OCI-LY1 (cell line): ENCODE data around the gene UBE2G2.

Experiments used
- H2AFZ ChIP-seq: fragments of 200-600 bp; sonication (generic), shearing (Covaris generic); 2 replicates; pipeline ENCODE4 v1.6.0; 2014; ENCODE audit warnings: antibody characterized with exemption, mild to moderate bottlenecking, low read length
- H3F3A ChIP-seq: fragments of 200-600 bp; sonication (generic), shearing (Covaris generic); 2 replicates; pipeline ENCODE4 v1.6.0; 2014; ENCODE audit warnings: mild to moderate bottlenecking, antibody characterized with exemption, low read length, moderate library complexity; ENCODE audit not compliant: insufficient read depth
- H3K27ac ChIP-seq: fragments of 200-600 bp; sonication (generic); 2 replicates; pipeline ENCODE4 v1.5.1; 2014; ENCODE audit warnings: low read length, mixed run types, mild to moderate bottlenecking, low read depth; ENCODE audit not compliant: poor library complexity, severe bottlenecking
- H3K27me3 ChIP-seq: fragments of 200-600 bp; sonication (generic); 2 replicates; pipeline ENCODE4 v1.6.0; 2014; ENCODE audit warnings: antibody characterized with exemption, mild to moderate bottlenecking, low read length, moderate library complexity; ENCODE audit not compliant: insufficient read depth
- H3K36me3 ChIP-seq: fragments of 200-600 bp; sonication (generic); 2 replicates; pipeline ENCODE4 v1.6.1; 2014; ENCODE audit warnings: mild to moderate bottlenecking, antibody characterized with exemption, low read length, moderate library complexity, mixed read lengths; ENCODE audit not compliant: insufficient read depth
- H3K4me1 ChIP-seq: fragments of 200-600 bp; sonication (generic); 2 replicates; pipeline ENCODE4 v1.5.1; 2014; ENCODE audit warnings: mild to moderate bottlenecking, low read length, moderate library complexity; ENCODE audit not compliant: insufficient read depth, severe bottlenecking
- H3K4me2 ChIP-seq: fragments of 200-600 bp; sonication (generic), shearing (Covaris generic); 2 replicates; pipeline ENCODE4 v1.6.1; 2014; ENCODE audit warnings: low read length
- H3K4me3 ChIP-seq: fragments of 200-600 bp; sonication (generic); 2 replicates; pipeline ENCODE4 v1.5.1; 2014; ENCODE audit warnings: low read length, low read depth, mild to moderate bottlenecking, mixed read lengths; ENCODE audit not compliant: poor library complexity, severe bottlenecking
- H3K79me2 ChIP-seq: fragments of 200-600 bp; shearing (Covaris generic); 2 replicates; pipeline ENCODE4 v1.6.1; 2016; ENCODE audit warnings: mixed run types, low read length, mixed read lengths; ENCODE audit not compliant: insufficient read depth
- H3K9ac ChIP-seq: fragments of 200-600 bp; sonication (generic), shearing (Covaris generic); 2 replicates; pipeline ENCODE4 v1.6.1; 2014; ENCODE audit warnings: mild to moderate bottlenecking, low read length, mixed read lengths
- H3K9me2 ChIP-seq: fragments of 200-600 bp; sonication (generic), shearing (Covaris generic); 2 replicates; pipeline ENCODE4 v1.6.1; 2014; ENCODE audit warnings: low read depth, mild to moderate bottlenecking, low read length, mixed read lengths
- H3K9me3 ChIP-seq: fragments of 200-600 bp; shearing (Covaris generic); 2 replicates; pipeline ENCODE4 v1.6.1; 2014; ENCODE audit warnings: low read length, mixed read lengths
- H4K20me1 ChIP-seq: fragments of 200-600 bp; sonication (generic), shearing (Covaris generic); 2 replicates; pipeline ENCODE4 v1.6.0; 2016; ENCODE audit warnings: mild to moderate bottlenecking, low read length; ENCODE audit not compliant: insufficient read depth
- EZH2 ChIP-seq: fragments of 200-600 bp; sonication (generic), shearing (Covaris generic); IDR thresholded peaks from 2 replicates; pipeline ENCODE4 v1.8.0; 2017; ENCODE audit warnings: borderline replicate concordance, mixed run types, mild to moderate bottlenecking, antibody characterized with exemption, low read length, moderate library complexity, mixed read lengths
- TF ChIP-seq, protein P1 (sequence below): fragments of 200-600 bp; sonication (generic), shearing (Covaris generic); IDR thresholded peaks from 2 replicates; pipeline ENCODE4 v1.5.1; 2017; ENCODE audit warnings: mild to moderate bottlenecking, antibody characterized with exemption, low read length, moderate library complexity, mixed read lengths

UBE2G2 gene

DNA sequence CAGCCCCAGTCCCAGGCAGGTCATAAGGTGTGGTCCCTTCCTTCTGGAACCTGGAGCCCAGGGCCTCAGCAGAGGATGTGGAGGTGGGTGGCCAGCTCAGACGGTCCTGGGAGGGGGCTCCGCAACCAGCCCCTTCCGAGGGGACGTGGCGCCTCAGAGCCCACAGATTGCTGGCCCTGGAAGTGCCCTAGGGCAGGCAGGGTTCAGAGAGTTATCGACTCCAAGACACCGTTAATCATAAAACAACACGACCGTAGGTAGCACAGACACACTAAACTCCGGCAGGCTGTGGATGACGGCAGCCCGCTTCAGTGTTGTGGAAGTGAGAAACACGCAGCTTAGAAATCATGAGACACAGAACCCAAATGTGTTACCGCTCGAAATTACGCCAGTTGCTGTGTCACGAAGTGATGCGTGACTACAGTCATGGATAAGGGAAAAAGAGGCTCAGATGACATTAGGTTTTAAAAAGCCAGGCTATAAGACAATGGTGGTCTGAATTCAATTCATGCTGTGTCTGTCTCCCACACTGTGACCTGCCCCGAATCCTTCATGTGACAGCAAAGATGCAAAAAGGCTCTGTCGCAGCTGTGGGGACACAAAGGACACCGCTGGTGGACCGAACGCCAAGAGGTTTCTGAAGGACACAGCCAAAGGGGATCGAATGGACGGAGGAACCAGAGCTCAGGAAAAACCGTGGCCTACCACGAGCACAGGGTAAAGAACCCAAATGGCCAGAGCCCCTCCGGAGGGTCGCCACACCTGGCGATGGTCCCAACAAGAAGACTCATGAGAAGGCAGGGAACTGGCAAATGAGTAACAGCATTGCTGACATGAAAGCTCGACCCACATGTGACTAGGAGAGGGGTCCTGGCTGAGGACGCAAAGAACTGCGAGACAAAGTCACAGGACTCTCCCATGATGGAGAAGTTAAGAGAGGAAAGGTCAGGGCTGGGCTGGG, 17.9 kb upstream of the UBE2G2 start:
- H3K4me1 ChIP-seq, result peaks cover 25% of the 10 kb centered on the region
- no peaks in the 10 kb centered on the region for H3K27me3 ChIP-seq
- no peak overlapping the region for H3K4me2 ChIP-seq
- H3K9ac ChIP-seq, result no peak overlapping the region
- TF ChIP-seq, protein P1, sequence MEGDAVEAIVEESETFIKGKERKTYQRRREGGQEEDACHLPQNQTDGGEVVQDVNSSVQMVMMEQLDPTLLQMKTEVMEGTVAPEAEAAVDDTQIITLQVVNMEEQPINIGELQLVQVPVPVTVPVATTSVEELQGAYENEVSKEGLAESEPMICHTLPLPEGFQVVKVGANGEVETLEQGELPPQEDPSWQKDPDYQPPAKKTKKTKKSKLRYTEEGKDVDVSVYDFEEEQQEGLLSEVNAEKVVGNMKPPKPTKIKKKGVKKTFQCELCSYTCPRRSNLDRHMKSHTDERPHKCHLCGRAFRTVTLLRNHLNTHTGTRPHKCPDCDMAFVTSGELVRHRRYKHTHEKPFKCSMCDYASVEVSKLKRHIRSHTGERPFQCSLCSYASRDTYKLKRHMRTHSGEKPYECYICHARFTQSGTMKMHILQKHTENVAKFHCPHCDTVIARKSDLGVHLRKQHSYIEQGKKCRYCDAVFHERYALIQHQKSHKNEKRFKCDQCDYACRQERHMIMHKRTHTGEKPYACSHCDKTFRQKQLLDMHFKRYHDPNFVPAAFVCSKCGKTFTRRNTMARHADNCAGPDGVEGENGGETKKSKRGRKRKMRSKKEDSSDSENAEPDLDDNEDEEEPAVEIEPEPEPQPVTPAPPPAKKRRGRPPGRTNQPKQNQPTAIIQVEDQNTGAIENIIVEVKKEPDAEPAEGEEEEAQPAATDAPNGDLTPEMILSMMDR, result no peak
- no peak for TF ChIP-seq EZH2
- H3K4me3 ChIP-seq, result no peak overlapping the region
- H3K27ac ChIP-seq, result no peak overlapping the region
- peaks cover 11% of the 10 kb centered on the region; the same call in 1 of the 2 replicates for H3K9me3 ChIP-seq
- H3K9me2 ChIP-seq, result no peaks in the 10 kb centered on the region
- peaks cover 22% of the 10 kb centered on the region for H3K79me2 ChIP-seq
- H3K36me3 ChIP-seq, result no peaks in the 10 kb centered on the region
- no peaks in the 10 kb centered on the region for H4K20me1 ChIP-seq
- H2AFZ ChIP-seq, result no peak overlapping the region
- no peaks in the 10 kb centered on the region for H3F3A ChIP-seq

GRCh38 chr21:44818640-44819011, 17.0 kb upstream of the UBE2G2 start:
- no peak overlapping the region for H3K27ac ChIP-seq
- no peaks in the 10 kb centered on the region for H3K36me3 ChIP-seq
- no peaks in the 10 kb centered on the region for H3K27me3 ChIP-seq
- H3K79me2 ChIP-seq, result peaks cover 29% of the 10 kb centered on the region
- H4K20me1 ChIP-seq, result no peaks in the 10 kb centered on the region
- no peak overlapping the region; the same call in 1 of the 2 replicates for H2AFZ ChIP-seq
- H3K9me2 ChIP-seq, result no peaks in the 10 kb centered on the region
- H3K4me1 ChIP-seq, result peaks cover 25% of the 10 kb centered on the region
- H3K9ac ChIP-seq, result peak overlapping the region; percentile 76
- peaks cover 11% of the 10 kb centered on the region; the same call in 1 of the 2 replicates for H3K9me3 ChIP-seq
- H3F3A ChIP-seq, result no peaks in the 10 kb centered on the region
- no peak for TF ChIP-seq EZH2
- TF ChIP-seq, protein P1, result no peak
- H3K4me3 ChIP-seq, result peak overlapping the region; percentile 75
- peak overlapping the region; percentile 66 for H3K4me2 ChIP-seq

- TF ChIP-seq EZH2, result no peak
- TF ChIP-seq, protein P1, result peak; percentile 10; the same call in 1 of the 2 replicates
These were observed 16.5 kb upstream of the UBE2G2 start, which contains the start of gene SUMO3 for GRCh38 chr21:44817914-44818639. Gene SUMO3, minus strand, starts transcription at chr21:44818062. Its CDS starts 94 bp downstream, at chr21:44817968.

More at GRCh38 chr21:44817914-44818639, 16.5 kb upstream of the UBE2G2 start, which contains the start of gene SUMO3:
- Histone ChIP-seq H3K4me1 (peaks cover 25% of the 10 kb centered on the region), H3K9ac (peak within 1 kb of the TSS; percentile 76), H3K27ac (no peak within 1 kb of the TSS), H3K27me3 (no peaks in the 10 kb centered on the region), H3K4me2 (peak within 1 kb of the TSS; percentile 83), H3K4me3 (peak within 1 kb of the TSS; percentile 75), H3F3A (no peaks in the 10 kb centered on the region), H3K79me2 (peaks cover 33% of the 10 kb centered on the region), H3K9me2 (no peaks in the 10 kb centered on the region), H4K20me1 (no peaks in the 10 kb centered on the region), H3K36me3 (peaks cover 5% of the 10 kb centered on the region; the same call in 1 of the 2 replicates), H2AFZ (peak within 1 kb of the TSS; percentile 46; the same call in 1 of the 2 replicates), H3K9me3 (peaks cover 9% of the 10 kb centered on the region; the same call in 1 of the 2 replicates)
